Chondrocyte (in vitro differentiated cells): ENCODE results near the gene ZNF598. TPM values are rescaled to one million over a fixed set of nuclear protein-coding genes. Genes with fewer than 3 reads are reported as not detected.
A peak's percentile ranks its signal among the peaks of the same experiment; 100 is the strongest.

Source experiments
- DNase-seq: peaks from one replicate; pipeline ENCODE4 v3.0.0; 2021; ENCODE audit warnings: mixed read lengths, low spot score
- H3K27ac Mint-ChIP-seq: one replicate; pipeline ENCODE4 v1.8.0; 2021; ENCODE audit warnings: mild to moderate bottlenecking, moderate library complexity, mixed read lengths; ENCODE audit not compliant: unreplicated experiment
- H3K27me3 Mint-ChIP-seq: 2 replicates; pipeline ENCODE4 v1.8.0; 2021; ENCODE audit warnings: low read depth, mixed read lengths
- H3K36me3 Mint-ChIP-seq: 2 replicates; pipeline ENCODE4 v1.8.0; 2021; ENCODE audit warnings: low read depth, mixed read lengths
- H3K4me1 Mint-ChIP-seq: 2 replicates; pipeline ENCODE4 v1.8.0; 2021; ENCODE audit warnings: low read depth, mild to moderate bottlenecking, mixed read lengths
- H3K4me3 Mint-ChIP-seq: one replicate; pipeline ENCODE4 v1.8.0; 2021; ENCODE audit warnings: mild to moderate bottlenecking, moderate library complexity, mixed read lengths; ENCODE audit not compliant: unreplicated experiment
- H3K9me3 Mint-ChIP-seq: 2 replicates; pipeline ENCODE4 v1.8.0; 2021; ENCODE audit warnings: low read depth, mixed read lengths
- CTCF ChIP-seq: fragments of 200-600 bp; sonication (generic); IDR thresholded peaks from 2 replicates; pipeline ENCODE4 v1.5.0; 2021; ENCODE audit warnings: antibody characterized with exemption, mild to moderate bottlenecking, moderate library complexity
- total RNA-seq: library from RNA; stranded (reverse); gene quantifications from 3 replicates; pipeline ENCODE4 v1.2.1, GENCODE V29; 2021

Gene ZNF598
- total RNA-seq, 1 donor from 2014 or later, result 41.7 TPM

GRCh38 chr16:2033057-2033908 lies 23.7 kb upstream of the ZNF598 start:
- Mint-ChIP-seq H3K27ac (peak overlapping the region; percentile 88), H3K4me1 (peaks cover 63% of the 10 kb centered on the region), H3K36me3 (peaks cover 2% of the 10 kb centered on the region), H3K27me3 (no peaks in the 10 kb centered on the region), H3K4me3 (peak overlapping the region; percentile 65), H3K9me3 (no peaks in the 10 kb centered on the region)
- peak; percentile 94 for DNase-seq
- TF ChIP-seq CTCF, result no peak

- Mint-ChIP-seq H3K27ac (peak overlapping the region; percentile 68), H3K9me3 (no peaks in the 10 kb centered on the region), H3K27me3 (no peaks in the 10 kb centered on the region), H3K4me3 (peak overlapping the region; percentile 28), H3K36me3 (no peaks in the 10 kb centered on the region), H3K4me1 (peaks cover 63% of the 10 kb centered on the region)
- DNase-seq, result peak; percentile 93
- no peak for TF ChIP-seq CTCF
Measured at GRCh38 chr16:2032285-2033056, 22.9 kb upstream of the ZNF598 start.

- Mint-ChIP-seq H3K27me3 (no peaks in the 10 kb centered on the region), H3K4me3 (no peak overlapping the region), H3K9me3 (no peaks in the 10 kb centered on the region), H3K36me3 (no peaks in the 10 kb centered on the region), H3K4me1 (peaks cover 51% of the 10 kb centered on the region), H3K27ac (no peak overlapping the region)
- peak; percentile 66 for DNase-seq
- no peak for TF ChIP-seq CTCF
Measured at GRCh38 chr16:2031081-2031577, 21.5 kb upstream of the ZNF598 start.

- Mint-ChIP-seq H3K9me3 (no peaks in the 10 kb centered on the region), H3K27me3 (no peaks in the 10 kb centered on the region), H3K36me3 (no peaks in the 10 kb centered on the region), H3K4me1 (peaks cover 48% of the 10 kb centered on the region), H3K27ac (no peak overlapping the region), H3K4me3 (no peak overlapping the region)
- peak; percentile 54 for DNase-seq
- TF ChIP-seq CTCF, result no peak
Measured at GRCh38 chr16:2030036-2030435, 20.4 kb upstream of the ZNF598 start.

GRCh38 chr16:2029350-2029749 lies 19.7 kb upstream of the ZNF598 start:
- peaks cover 43% of the 10 kb centered on the region for H3K4me1 Mint-ChIP-seq
- H3K36me3 Mint-ChIP-seq, result no peaks in the 10 kb centered on the region
- H3K27me3 Mint-ChIP-seq, result no peaks in the 10 kb centered on the region

More at GRCh38 chr16:2029350-2029749, 19.7 kb upstream of the ZNF598 start:
- DNase-seq, result peak; percentile 76
- no peak for TF ChIP-seq CTCF
- no peak overlapping the region for H3K27ac Mint-ChIP-seq
- H3K9me3 Mint-ChIP-seq, result no peaks in the 10 kb centered on the region
- no peak overlapping the region for H3K4me3 Mint-ChIP-seq
